CD14-positive monocyte (primary cell): ENCODE measurements around the gene GGT7. TPM values are rescaled to one million over a fixed set of nuclear protein-coding genes. Genes with fewer than 3 reads are reported as not detected.
A peak's percentile ranks its signal among the peaks of the same experiment; 100 is the strongest.
"Not testable (repeated sequence)": the region's sequence is repeated elsewhere in the genome, so short reads cannot be mapped to it uniquely, and the experiment has no call there.

Source experiments
- DNase-seq, 3 donors: peaks; one replicate each; pipeline ENCODE4 v3.0.0-alpha.2; 2011 to 2022
- H2AFZ ChIP-seq: 2 replicates; pipeline ENCODE4 v1.6.0; 2012; ENCODE audit warnings: mild to moderate bottlenecking, low read depth, low read length, inconsistent platforms; ENCODE audit not compliant: insufficient read depth, poor library complexity, severe bottlenecking
- H3K27ac ChIP-seq, 2 donors: 1 replicate in 1 of 2; 2 replicates in 1 of 2; pipeline ENCODE4 v1.5.1; 2012 to 2013; ENCODE audit warnings: low read length in 2 of 2, control low read depth in 1 of 2, inconsistent platforms in 1 of 2, low read depth in 1 of 2, mild to moderate bottlenecking in 1 of 2
- H3K27me3 ChIP-seq, 2 donors: one replicate each; pipeline versions ENCODE4 v1.6.0 to v1.6.1; 2011 to 2013; ENCODE audit warnings: low read length in 2 of 2; ENCODE audit not compliant: control insufficient read depth in 2 of 2, insufficient read depth in 2 of 2
- H3K36me3 ChIP-seq, 2 donors: replicated peaks in 1 of 2; 1 replicate in 1 of 2; 2 replicates in 1 of 2; pipeline versions ENCODE4 v1.5.1 to v1.6.1; 2012 to 2013; ENCODE audit warnings: low read length in 2 of 2, control low read depth in 1 of 2, inconsistent platforms in 1 of 2, mild to moderate bottlenecking in 1 of 2; ENCODE audit not compliant: insufficient read depth in 2 of 2, control insufficient read depth in 1 of 2
- H3K4me1 ChIP-seq, 2 donors: 1 replicate in 1 of 2; 2 replicates in 1 of 2; pipeline versions ENCODE4 v1.5.1 to v1.6.1; 2012 to 2013; ENCODE audit warnings: low read length in 2 of 2, control low read depth in 1 of 2, inconsistent platforms in 1 of 2, mild to moderate bottlenecking in 1 of 2, moderate library complexity in 1 of 2; ENCODE audit not compliant: insufficient read depth in 2 of 2, control insufficient read depth in 1 of 2
- H3K4me2 ChIP-seq: replicated peaks from 2 replicates; pipeline ENCODE3; 2012; ENCODE audit warnings: low read length, moderate library complexity, mild to moderate bottlenecking; ENCODE audit not compliant: poor library complexity, severe bottlenecking; ENCODE audit errors: extremely low read depth
- H3K4me3 ChIP-seq, 3 experiments: fragments of 200-600 bp in 1 of 3; sonication (generic) in 1 of 3; replicated peaks in 1 of 3; 1 replicate in 2 of 3; 2 replicates in 1 of 3; pipeline ENCODE4 v1.5.1; 2011 to 2013; ENCODE audit warnings: low read length in 3 of 3, mild to moderate bottlenecking in 3 of 3, control low read depth in 2 of 3, low read depth in 2 of 3, inconsistent platforms in 1 of 3, moderate library complexity in 1 of 3
- H3K79me2 ChIP-seq: 2 replicates; pipeline ENCODE4 v1.6.0; 2012; ENCODE audit warnings: mild to moderate bottlenecking, control low read depth, inconsistent platforms, low read length, moderate library complexity; ENCODE audit not compliant: insufficient read depth
- H3K9ac ChIP-seq: 2 replicates; pipeline ENCODE4 v1.6.0; 2017; ENCODE audit warnings: low read length, mild to moderate bottlenecking; ENCODE audit not compliant: insufficient read depth, poor library complexity, severe bottlenecking
- H3K9me3 ChIP-seq, 2 donors: replicated peaks in 1 of 2; 1 replicate in 1 of 2; 2 replicates in 1 of 2; pipeline versions ENCODE4 v1.5.1 to v1.6.1; 2012 to 2013; ENCODE audit warnings: low read length in 2 of 2, control low read depth in 1 of 2; ENCODE audit not compliant: control insufficient read depth in 1 of 2, insufficient read depth in 1 of 2
- H4K20me1 ChIP-seq: 2 replicates; pipeline ENCODE4 v1.6.0; 2012; ENCODE audit warnings: mild to moderate bottlenecking, low read length, control low read depth, moderate library complexity; ENCODE audit not compliant: insufficient read depth
- H3K27ac Mint-ChIP-seq, 7 donors: one replicate each; pipeline ENCODE4 v1.8.0; 2020; ENCODE audit warnings: mild to moderate bottlenecking in 7 of 7, mixed read lengths in 7 of 7, moderate library complexity in 6 of 7, inconsistent platforms in 2 of 7
- H3K27me3 Mint-ChIP-seq, 3 donors: one replicate each; pipeline ENCODE4 v1.8.0; 2021 to 2022; ENCODE audit warnings: low read depth in 3 of 3, mild to moderate bottlenecking in 3 of 3, mixed read lengths in 3 of 3, moderate library complexity in 3 of 3, inconsistent platforms in 1 of 3
- H3K36me3 Mint-ChIP-seq, 2 donors: one replicate each; pipeline ENCODE4 v1.8.0; 2020; ENCODE audit warnings: mixed read lengths in 2 of 2, inconsistent platforms in 1 of 2, mild to moderate bottlenecking in 1 of 2
- H3K4me1 Mint-ChIP-seq: one replicate; pipeline ENCODE4 v1.8.0; 2020; ENCODE audit warnings: mild to moderate bottlenecking, mixed read lengths
- H3K4me3 Mint-ChIP-seq, 2 donors: one replicate each; pipeline ENCODE4 v1.8.0; 2020; ENCODE audit warnings: mild to moderate bottlenecking in 2 of 2, mixed read lengths in 2 of 2, moderate library complexity in 1 of 2
- H3K9me3 Mint-ChIP-seq, 7 donors: one replicate each; pipeline ENCODE4 v1.8.0; 2020 to 2022; ENCODE audit warnings: mixed read lengths in 7 of 7, mild to moderate bottlenecking in 6 of 7, moderate library complexity in 6 of 7, inconsistent platforms in 2 of 7
- CTCF ChIP-seq: fragments of 200-600 bp; IDR thresholded peaks from one replicate; pipeline ENCODE4 v1.8.0; 2022; ENCODE audit warnings: antibody characterized with exemption, mild to moderate bottlenecking
- WGBS: methylation state at CpG from one replicate; pipeline ENCODE4 v1.1.5; 2013; ENCODE audit warnings: missing lambda C conversion rate; ENCODE audit not compliant: insufficient coverage; 5-methylcytosine and 5-hydroxymethylcytosine counted together
- intact Hi-C, 2 donors: fragments of 100-400 bp; cut with micrococcal nuclease; formaldehyde crosslinking; loops; one replicate each; pipeline versions ENCODE4 v1.15.0 to v1.15.1; 2023
- polyA plus RNA-seq, 3 donors: library from polyadenylated mRNA; depleted of rRNA in 1 of 3; unstranded in 2 of 3; stranded (reverse) in 1 of 3; fragments of 300-500 nt in 2 of 3; fragments of >200 nt in 1 of 3; fragmentation: Illumina TruSeq in 2 of 3; gene quantifications; 1 replicate in 2 of 3; 2 replicates in 1 of 3; pipeline ENCODE4 v1.2.3, GENCODE V29; 2012 to 2021

GGT7 gene
- polyA plus RNA-seq, 3 donors, result 2.1 to 10.3 (median 2.4) TPM

- no peak for TF ChIP-seq CTCF
- Histone ChIP-seq H3K4me2 (no peak overlapping the region), H2AFZ (no peak overlapping the region), H4K20me1 (peaks cover 8% of the 10 kb centered on the region), H3K27me3 (no peaks in the 10 kb centered on the region), H3K9me3 (no peaks in the 10 kb centered on the region), H3K4me3 (no peak overlapping the region), H3K36me3 (peaks cover 3 to 35% of the 10 kb centered on the region in 2 donors), H3K9ac (no peak overlapping the region), H3K79me2 (peaks cover 8% of the 10 kb centered on the region), H3K27ac (peak overlapping the region in 1 of 2 donors; percentile 63), H3K4me1 (peaks cover 18 to 20% of the 10 kb centered on the region in 2 donors)
- H3K36me3 Mint-ChIP-seq, result peaks cover 25 to 32% of the 10 kb centered on the region in 2 donors
- WGBS, result 26% methylated on average over 4 of the region's 7 CpGs
- H3K4me3 Mint-ChIP-seq, result no peak overlapping the region
- intact Hi-C loops, result no loop called here
- H3K27ac Mint-ChIP-seq, result peak overlapping the region in 6 of 7 donors; percentile 43 to 86 (median 66)
- peaks cover 0 to 1% (median 0%) of the 10 kb centered on the region in 3 donors for H3K27me3 Mint-ChIP-seq
- peaks cover 40% of the 10 kb centered on the region for H3K4me1 Mint-ChIP-seq
- no peak for DNase-seq
- no peaks in the 10 kb centered on the region for H3K9me3 Mint-ChIP-seq
Measured at GRCh38 chr20:34907616-34908469, 35.2 kb upstream of the GGT7 start.

DNA sequence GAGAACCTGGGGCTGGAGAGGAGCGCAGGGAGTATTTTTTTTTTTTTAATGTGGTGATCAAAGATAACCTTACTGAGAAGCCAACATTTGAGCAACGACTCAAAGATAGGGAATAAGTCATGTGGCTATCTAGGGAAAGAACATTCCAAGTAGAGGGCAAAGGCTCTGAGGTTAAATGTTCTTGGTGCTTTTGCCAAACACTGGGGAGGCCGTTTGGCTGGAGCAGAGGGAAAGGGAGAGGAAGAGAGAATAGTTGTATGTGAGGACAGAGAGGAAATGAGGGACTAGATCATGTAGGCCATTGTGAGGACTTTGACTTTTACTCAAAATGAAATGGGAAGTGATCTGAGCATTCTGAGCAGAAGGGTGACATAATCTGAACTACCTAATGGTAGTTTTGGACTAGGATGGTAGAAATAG lies 31.6 kb upstream of the GGT7 start:
- TF ChIP-seq CTCF, result no peak
- Histone ChIP-seq H3K4me1 (peaks cover 29 to 32% of the 10 kb centered on the region in 2 donors), H3K27me3 (no peaks in the 10 kb centered on the region), H3K27ac (peak overlapping the region in 1 of 2 donors; percentile 62), H3K4me2 (no peak overlapping the region), H3K36me3 (peaks cover 3 to 19% of the 10 kb centered on the region in 2 donors), H3K79me2 (peaks cover 19% of the 10 kb centered on the region), H2AFZ (no peak overlapping the region), H3K9me3 (no peaks in the 10 kb centered on the region), H3K9ac (no peak overlapping the region), H3K4me3 (no peak overlapping the region), H4K20me1 (peaks cover 8% of the 10 kb centered on the region)
- WGBS, result 67% methylated on average over 3 of the region's 3 CpGs
- Mint-ChIP-seq H3K27ac (peak overlapping the region; percentile 32 to 86 (median 78)), H3K27me3 (peaks cover 0 to 1% (median 0%) of the 10 kb centered on the region in 3 donors), H3K4me3 (no peak overlapping the region), H3K4me1 (peaks cover 45% of the 10 kb centered on the region), H3K36me3 (peaks cover 29 to 39% of the 10 kb centered on the region in 2 donors), H3K9me3 (no peaks in the 10 kb centered on the region)
- peak in 1 of 3 donors; percentile 16 for DNase-seq
- intact Hi-C loops, result no loop called here

- H3K79me2 ChIP-seq, result peaks cover 22% of the 10 kb centered on the region
- H3K4me3 Mint-ChIP-seq, H3K27me3 Mint-ChIP-seq, H3K27ac Mint-ChIP-seq, H3K4me2 ChIP-seq, H4K20me1 ChIP-seq, H3K27ac ChIP-seq, H3K9me3 Mint-ChIP-seq, H2AFZ ChIP-seq, H3K9ac ChIP-seq, H3K9me3 ChIP-seq, intact Hi-C loops, H3K4me3 ChIP-seq, H3K27me3 ChIP-seq, DNase-seq: not testable (repeated sequence)
- peaks cover 11 to 13% of the 10 kb centered on the region in 2 donors for H3K4me1 ChIP-seq
- whole genome bisulfite sequencing, result 97% methylated on average over 24 of the region's 26 CpGs
- peaks cover 35 to 50% of the 10 kb centered on the region in 2 donors for H3K36me3 Mint-ChIP-seq
- H3K36me3 ChIP-seq, result peaks cover 0 to 17% of the 10 kb centered on the region in 2 donors
- peaks cover 25% of the 10 kb centered on the region for H3K4me1 Mint-ChIP-seq
Measured at GRCh38 chr20:34898731-34899130, 26.1 kb upstream of the GGT7 start.
